IPS-18c (cell line): Measurements from ENCODE around the gene LOC128125822.

Experiments
- H3K4me3 ChIP-seq: 2 replicates; pipeline ENCODE4 v1.7.0; 2013; ENCODE audit warnings: low read depth, mild to moderate bottlenecking, low read length, moderate library complexity; ENCODE audit not compliant: insufficient read depth
- H3K9me3 ChIP-seq: one replicate; pipeline ENCODE4 v1.6.1; 2013; ENCODE audit warnings: mild to moderate bottlenecking, low read length, moderate library complexity; ENCODE audit not compliant: control insufficient read depth, insufficient read depth

Gene LOC128125822

DNA sequence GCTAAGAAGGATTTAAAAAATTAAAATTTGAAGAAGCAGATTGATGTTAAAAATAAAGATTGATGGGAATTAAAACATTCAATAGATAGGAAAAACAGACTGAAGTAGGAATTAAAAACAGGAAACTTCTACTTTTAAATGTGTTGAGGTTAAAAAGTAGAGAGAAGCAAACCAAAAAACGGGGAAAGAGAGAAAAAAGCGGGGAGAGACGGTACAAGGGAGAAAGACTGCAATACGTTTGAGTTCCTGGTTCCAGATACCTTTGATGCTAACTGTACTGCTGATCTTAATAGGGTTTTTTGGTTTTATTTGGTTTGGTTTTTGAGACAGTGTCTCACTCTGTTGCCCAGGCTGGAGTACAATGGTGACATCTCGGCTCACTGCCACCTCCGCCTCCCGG is 27.0 kb downstream of the LOC128125822 start:
- Histone ChIP-seq H3K4me3 (no peak overlapping the region), H3K9me3 (no peaks in the 10 kb centered on the region)

DNA sequence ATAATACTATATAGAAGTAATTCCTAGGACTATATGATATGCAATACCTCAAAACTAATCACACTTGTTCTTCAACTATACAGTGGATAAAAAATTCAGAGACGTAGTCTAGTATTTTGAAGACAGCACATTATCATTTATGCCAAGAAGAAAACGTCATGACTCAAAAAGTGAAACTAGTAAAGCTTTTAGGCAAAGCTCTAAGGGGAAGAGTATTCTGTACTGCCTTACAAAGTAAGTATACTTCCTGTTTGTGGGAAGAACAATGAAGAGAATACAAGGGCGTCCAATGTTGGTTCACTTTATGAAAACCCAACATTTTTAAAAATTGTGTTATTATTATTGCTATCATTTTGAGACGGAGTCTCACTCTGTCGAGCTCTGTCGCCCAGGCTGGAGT is 27.9 kb downstream of the LOC128125822 start:
- H3K4me3 ChIP-seq, result no peak overlapping the region
- no peaks in the 10 kb centered on the region for H3K9me3 ChIP-seq

DNA sequence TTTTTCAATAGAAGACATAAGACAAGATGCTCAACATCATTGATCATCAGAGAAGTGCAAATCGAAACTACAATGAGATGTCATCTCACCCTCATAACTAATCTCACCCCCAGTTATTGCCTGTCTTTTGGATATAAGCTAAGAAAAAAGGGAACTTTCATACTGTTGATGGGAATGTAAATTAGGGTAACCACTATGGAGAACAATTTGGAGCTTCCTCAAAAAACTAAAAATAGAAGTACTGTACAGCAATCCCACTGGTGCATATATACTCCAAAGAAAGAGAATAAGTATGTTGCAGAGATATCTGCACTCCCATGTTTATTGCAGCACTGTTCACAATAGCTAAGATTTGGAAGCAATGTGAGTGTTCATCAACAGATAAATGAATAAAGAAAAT is 37.0 kb downstream of the LOC128125822 start:
- no peaks in the 10 kb centered on the region for H3K9me3 ChIP-seq
- H3K4me3 ChIP-seq, result no peak overlapping the region

DNA sequence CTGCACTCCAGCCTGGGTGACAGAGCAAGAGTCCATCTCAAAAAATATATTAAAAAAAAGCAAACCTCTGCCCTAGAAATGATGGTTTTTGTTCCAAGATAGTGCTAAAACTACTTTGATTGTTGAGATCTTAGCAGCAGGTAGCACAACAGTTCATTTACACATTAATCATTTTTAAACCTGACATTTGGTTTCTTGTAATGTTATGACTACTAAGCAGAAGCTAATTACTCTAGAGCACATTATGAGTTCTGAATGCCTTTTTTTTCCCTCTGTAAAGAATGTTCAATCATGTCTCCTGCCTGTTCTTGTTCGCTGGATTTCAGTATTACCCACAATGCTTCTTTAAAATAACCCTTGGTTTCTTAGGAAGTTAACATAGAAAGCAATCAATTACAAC is 38.7 kb downstream of the LOC128125822 start:
- H3K4me3 ChIP-seq, result no peak overlapping the region
- no peaks in the 10 kb centered on the region for H3K9me3 ChIP-seq

DNA sequence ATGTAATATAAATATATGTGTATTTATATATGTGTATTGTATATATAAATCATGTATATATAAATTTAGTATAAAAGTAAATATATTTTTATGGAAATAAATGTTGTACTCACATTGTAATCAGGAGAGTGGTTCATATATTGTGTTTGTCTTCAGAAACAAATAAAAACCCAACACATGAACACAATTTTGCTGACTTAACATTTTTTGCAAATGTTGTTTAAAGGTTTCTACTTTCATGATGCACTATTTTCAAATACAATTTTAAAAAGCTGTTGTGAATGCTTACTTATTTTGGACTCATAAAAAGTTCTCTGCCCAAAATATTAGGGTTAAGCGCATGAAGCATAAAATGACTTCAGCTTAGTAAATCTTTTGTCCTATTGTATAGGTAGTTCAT is 39.3 kb downstream of the LOC128125822 start:
- Histone ChIP-seq H3K4me3 (no peak overlapping the region), H3K9me3 (no peaks in the 10 kb centered on the region)

DNA sequence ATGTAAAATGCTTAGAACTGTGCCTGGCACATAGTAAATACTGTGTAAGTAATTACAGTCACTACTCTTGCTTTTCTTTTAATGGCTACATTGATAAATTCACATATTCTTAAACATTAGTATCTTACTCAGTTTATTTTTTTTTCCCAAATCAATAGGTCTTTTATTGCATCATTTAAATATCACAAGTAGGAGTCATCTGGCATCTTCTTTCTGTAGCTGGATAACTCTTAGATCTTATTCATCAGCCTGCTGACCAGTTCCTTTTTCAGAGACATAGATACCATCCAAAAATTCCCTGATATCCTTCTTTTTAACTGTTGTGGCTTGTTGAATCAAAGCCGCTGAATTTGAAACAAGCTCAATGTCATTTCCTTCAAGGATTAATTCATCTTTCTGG is 43.3 kb downstream of the LOC128125822 start:
- no peak overlapping the region for H3K4me3 ChIP-seq
- H3K9me3 ChIP-seq, result no peaks in the 10 kb centered on the region
